Superior temporal gyrus (tissue), 1 donor: ENCODE results near the gene KRTAP11-1.

Experiments
- DNase-seq: peaks from one replicate; pipeline ENCODE4 v3.0.0-alpha.2; 2016; ENCODE audit errors: extremely low spot score

The KRTAP11-1 gene

DNA sequence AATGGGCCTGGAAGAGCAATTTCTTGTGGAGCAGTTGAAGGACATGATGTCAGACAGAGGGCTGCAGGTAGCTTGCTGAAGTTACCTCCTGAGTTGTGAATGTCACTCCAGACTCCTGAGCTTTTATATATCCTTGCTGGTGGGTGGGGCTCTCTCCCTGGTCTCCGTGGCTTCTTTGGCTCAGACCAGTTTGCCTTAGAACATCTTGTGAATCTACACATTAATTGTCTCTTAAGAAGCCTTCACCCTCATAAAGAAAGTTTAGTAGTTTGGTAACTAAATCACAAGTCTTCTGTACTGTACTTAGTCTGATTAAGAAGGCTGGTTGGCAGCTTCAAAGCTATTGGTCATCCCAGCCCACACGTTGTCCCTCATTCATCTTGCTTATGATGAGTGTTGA lies at the start of gene KRTAP11-1:
TSS of gene KRTAP11-1 (minus strand) at position 101 of the 400 bp plus-strand sequence. CDS start at position 45, 56 bp downstream.
- DNase-seq: no peak

- no peak for DNase-seq
These were observed 42.8 kb upstream of the KRTAP11-1 start for GRCh38 chr21:30924146-30924700.

DNA sequence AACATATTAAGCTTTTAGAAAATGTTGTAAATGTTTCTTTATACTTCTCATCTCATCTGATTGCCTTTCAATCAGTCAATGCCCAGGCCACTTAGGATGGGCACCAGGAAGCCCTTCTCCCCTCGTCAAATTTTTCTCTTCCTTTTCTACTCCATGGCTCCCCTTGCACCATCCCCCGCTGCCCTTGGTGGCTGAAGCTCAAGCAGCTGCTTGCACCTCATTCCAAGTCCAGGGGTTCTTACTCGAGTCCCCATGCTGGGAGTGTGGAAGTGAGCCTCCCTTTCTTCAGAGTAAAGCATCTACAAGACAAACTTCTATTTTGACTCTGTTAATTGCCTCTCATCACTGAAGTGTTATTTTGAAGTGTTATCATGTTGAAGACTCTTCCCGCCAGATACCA lies 39.7 kb upstream of the KRTAP11-1 start:
- DNase-seq: no peak

GRCh38 chr21:30917557-30917956 lies 36.2 kb upstream of the KRTAP11-1 start:
- no peak for DNase-seq

GRCh38 chr21:30900881-30901280 lies 19.5 kb upstream of the KRTAP11-1 start:
- no peak for DNase-seq

GRCh38 chr21:30882866-30883597 lies 1.7 kb upstream of the KRTAP11-1 start:
- DNase-seq: no peak

DNA sequence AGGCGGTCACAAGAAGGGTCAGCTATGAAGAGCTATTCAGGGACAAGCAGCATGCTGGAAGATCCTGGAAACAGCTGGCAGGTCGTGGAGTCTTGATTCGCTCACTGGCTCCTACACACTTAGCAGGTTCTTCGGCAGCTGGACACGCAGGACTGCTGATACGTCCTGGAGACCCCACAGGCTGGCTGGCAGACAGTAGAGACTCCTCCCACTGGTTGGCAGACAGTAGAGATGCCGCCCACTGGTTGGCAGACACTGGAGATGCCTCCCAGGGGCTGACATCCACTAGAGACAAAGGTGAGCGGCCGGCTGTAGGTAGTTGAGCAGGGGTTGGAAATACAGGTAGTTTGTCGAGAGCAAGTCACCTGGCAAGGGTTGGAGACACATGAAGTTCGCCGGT lies 466 bp downstream of the KRTAP11-1 start:
- DNase-seq: no peak

DNA sequence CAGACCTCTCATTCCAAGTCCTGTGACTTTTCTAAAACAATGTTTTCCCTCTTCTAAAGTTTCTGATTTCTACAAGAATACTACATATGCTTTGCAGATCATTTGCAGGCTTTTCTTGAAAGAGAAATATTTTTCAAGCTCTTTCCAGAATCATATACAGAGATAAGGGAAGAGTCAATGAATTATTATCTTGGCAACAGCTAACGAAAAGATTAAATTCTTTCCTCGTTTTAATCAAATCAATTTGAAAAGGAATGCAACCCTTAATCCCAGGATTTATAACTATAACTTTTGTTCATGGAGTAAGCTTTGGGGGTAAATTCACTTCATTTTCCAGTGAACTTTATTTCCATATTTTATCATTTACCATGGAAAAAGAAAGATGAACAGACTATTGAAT lies 6.9 kb downstream of the KRTAP11-1 start:
- no peak for DNase-seq

DNA sequence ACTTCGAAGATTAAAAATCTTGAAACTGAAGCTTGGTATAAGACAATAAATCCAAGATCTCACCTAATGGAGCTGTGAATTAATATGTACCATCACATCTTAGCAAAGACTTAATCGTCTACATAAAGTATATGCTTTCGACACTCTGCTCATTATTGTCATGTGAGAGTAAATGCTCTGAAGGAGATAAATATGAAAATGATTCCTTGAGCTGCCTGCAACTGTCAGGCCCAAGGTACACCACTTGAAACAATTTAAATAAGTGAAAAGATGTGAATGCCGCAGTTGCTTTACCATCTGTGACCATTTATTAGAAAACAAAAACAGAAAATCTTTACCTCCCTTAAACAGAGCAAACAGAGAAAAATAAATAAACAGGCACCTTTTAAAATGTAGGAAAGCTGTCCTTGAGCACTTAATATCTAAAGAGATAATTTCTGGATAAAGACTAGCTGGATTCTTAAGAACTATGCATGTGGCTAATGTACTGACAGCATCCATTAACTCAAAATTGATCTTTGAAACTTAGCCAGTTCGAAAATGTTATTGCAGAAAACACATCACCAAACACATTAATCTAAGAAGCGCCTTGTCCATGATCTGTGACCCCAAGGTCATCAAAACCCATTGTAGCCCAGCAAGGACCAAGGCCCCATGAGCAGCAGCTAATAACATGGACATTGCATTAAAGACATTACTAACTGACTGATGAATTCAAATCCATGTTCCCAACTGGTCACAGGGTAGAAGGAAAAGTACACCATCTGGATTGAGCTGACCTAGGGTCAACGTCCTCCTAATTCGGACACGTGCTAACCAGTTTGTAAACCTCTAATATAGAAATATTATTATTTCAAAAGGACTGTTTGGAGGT lies 33.5 kb downstream of the KRTAP11-1 start:
- DNase-seq: no peak

- DNase-seq: no peak
These were observed 38.4 kb downstream of the KRTAP11-1 start for GRCh38 chr21:30842990-30843389.

- no peak for DNase-seq
These were observed 42.1 kb downstream of the KRTAP11-1 start for GRCh38 chr21:30839304-30839703.

DNA sequence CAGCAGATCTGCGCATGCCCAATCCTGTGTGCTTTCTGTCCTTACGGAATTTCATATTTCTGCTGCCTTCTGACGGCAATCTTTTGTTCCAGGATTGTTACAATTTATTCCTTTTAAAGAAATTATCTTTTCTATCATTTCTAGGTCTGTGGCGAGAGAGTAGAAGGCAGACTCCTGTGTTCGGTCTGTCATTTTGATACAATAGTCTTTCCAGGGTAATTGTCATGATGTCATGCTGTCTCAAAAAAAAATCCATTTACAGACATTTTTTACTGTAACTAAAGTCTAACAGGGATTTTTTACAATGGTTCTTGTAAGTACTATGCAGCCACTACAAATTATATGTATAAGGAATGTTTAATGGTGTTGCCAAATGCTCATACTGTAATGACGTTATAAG lies 42.8 kb downstream of the KRTAP11-1 start:
- no peak for DNase-seq

- DNase-seq: no peak
These were observed 50.1 kb downstream of the KRTAP11-1 start for GRCh38 chr21:30831194-30831765.
